HepG2 (cell line): ENCODE data around the gene DHX16. TPM values are rescaled to one million over a fixed set of nuclear protein-coding genes. Genes with fewer than 3 reads are reported as not detected.
A peak's percentile ranks its signal among the peaks of the same experiment; 100 is the strongest.

Experiments used
- AHR ChIP-seq: IDR thresholded peaks from 2 replicates; pipeline ENCODE4 v1.6.1; 2018; ENCODE audit warnings: missing genetic modification reagents, missing compliant biosample characterization
- BCLAF1 ChIP-seq: fragments of 450-650 bp; IDR thresholded peaks from 2 replicates; pipeline ENCODE4 v1.6.1; 2017; ENCODE audit warnings: mild to moderate bottlenecking
- FOSL2 ChIP-seq: sonication (generic); formaldehyde crosslinking; IDR thresholded peaks from 2 replicates; pipeline ENCODE4 v1.4.0; 2020; ENCODE audit warnings: missing genetic modification reagents
- HBP1 ChIP-seq: IDR thresholded peaks from 2 replicates; pipeline ENCODE4 v1.6.1; 2016; ENCODE audit warnings: low read depth, control low read depth
- KLF15 ChIP-seq: sonication (generic); formaldehyde crosslinking; IDR thresholded peaks from 2 replicates; pipeline ENCODE4 v1.8.1; 2023; ENCODE audit warnings: borderline replicate concordance, mild to moderate bottlenecking, inconsistent platforms, missing genetic modification reagents, mixed read lengths
- NR2C2 ChIP-seq: sonication (generic); formaldehyde crosslinking; IDR thresholded peaks from 2 replicates; pipeline ENCODE4 v1.4.0; 2020; ENCODE audit warnings: missing genetic modification reagents, mild to moderate bottlenecking, moderate library complexity, borderline replicate concordance
- PBX2 ChIP-seq: IDR thresholded peaks from 2 replicates; pipeline ENCODE4 v1.6.1; 2016; ENCODE audit warnings: control low read depth
- SOX13 ChIP-seq, 3 experiments: fragments of 450-650 bp in 1 of 3; sonication (generic) in 1 of 3; formaldehyde crosslinking in 1 of 3; IDR thresholded peaks in 2 of 3; conservative IDR thresholded peaks in 1 of 3; 2 replicates each; pipeline versions ENCODE4 v1.5.0 to v1.6.1; 2016 to 2020; ENCODE audit warnings: antibody characterized with exemption in 1 of 3, mild to moderate bottlenecking in 1 of 3, missing compliant biosample characterization in 1 of 3, missing genetic modification reagents in 1 of 3, moderate library complexity in 1 of 3
- ZBTB42 ChIP-seq: sonication (generic); formaldehyde crosslinking; IDR thresholded peaks from 2 replicates; pipeline ENCODE4 v1.5.0; 2020; ENCODE audit warnings: mild to moderate bottlenecking, missing genetic modification reagents
- ZFP1 ChIP-seq: IDR thresholded peaks from 2 replicates; pipeline ENCODE4 v1.6.1; 2016
- ZNF720 ChIP-seq: sonication (generic); formaldehyde crosslinking; IDR thresholded peaks from 2 replicates; pipeline ENCODE4 v1.4.0; 2020; ENCODE audit warnings: missing genetic modification reagents
- polyA plus RNA-seq, 8 experiments: library from polyadenylated mRNA; depleted of rRNA in 3 of 8; stranded (reverse) in 7 of 8; unstranded in 1 of 8; fragments of >200 nt; fragmentation: Illumina TruSeq in 4 of 8; extraction: Trizol in 4 of 8; gene quantifications; 2 replicates each; pipeline versions ENCODE4 v1.2.1 to v1.2.3, GENCODE V29; 2011 to 2016; ENCODE audit warnings: low read depth in 4 of 8, missing spikeins in 1 of 8, mixed read lengths in 1 of 8; ENCODE audit not compliant: insufficient read depth in 1 of 8
- total RNA-seq, 5 experiments: library from RNA; depleted of rRNA; stranded (reverse); fragments of >200 nt; fragmentation: Illumina TruSeq; extraction: Trizol; gene quantifications; 2 replicates each; pipeline ENCODE4 v1.2.3, GENCODE V29; 2016; ENCODE audit warnings: low read depth in 1 of 5

DHX16 gene
- total and polyA plus RNA-seq, 2 of the 13 experiments (the other 11 are each of a cell fraction or from before 2014, with no cell fraction given) = 57.0 to 58.5 TPM

GRCh38 chr6:30682143-30683117, 9.6 kb upstream of the DHX16 start (continued):
- TF ChIP-seq HBP1 = no peak
- no peak for TF ChIP-seq ZNF720 (CRISPR knock-in tag)
- TF ChIP-seq NR2C2 = peak; percentile 27; the same call in 1 of the 2 replicates
- TF ChIP-seq BCLAF1 = no peak
- peak; percentile 79 for TF ChIP-seq FOSL2 (CRISPR knock-in tag)
- TF ChIP-seq ZBTB42 (CRISPR knock-in tag) = no peak
- TF ChIP-seq ZFP1 (CRISPR knock-in tag) = no peak
- TF ChIP-seq PBX2 (CRISPR knock-in tag) = no peak
- TF ChIP-seq AHR (CRISPR knock-in tag) = no peak
- TF ChIP-seq SOX13 (IDR thresholded peaks at IDR 0.05) = no peak
- no peak for TF ChIP-seq SOX13 (CRISPR knock-in tag; conservative IDR thresholded peaks at IDR 0.05 in 1 of 2, IDR thresholded peaks at IDR 0.05 in 1 of 2)
- no peak for TF ChIP-seq KLF15 (CRISPR knock-in tag)
